Measurements from ENCODE around the gene GPBAR1. TPM values are rescaled to one million over a fixed set of nuclear protein-coding genes. Genes with fewer than 3 reads are reported as not detected.
"Not testable (repeated sequence)": the region's sequence is repeated elsewhere in the genome, so short reads cannot be mapped to it uniquely, and the experiment has no call there.

Gene GPBAR1
- total and polyA plus RNA-seq, 4 donors = 0.42 to 2.7 (median 1.8) TPM

DNA sequence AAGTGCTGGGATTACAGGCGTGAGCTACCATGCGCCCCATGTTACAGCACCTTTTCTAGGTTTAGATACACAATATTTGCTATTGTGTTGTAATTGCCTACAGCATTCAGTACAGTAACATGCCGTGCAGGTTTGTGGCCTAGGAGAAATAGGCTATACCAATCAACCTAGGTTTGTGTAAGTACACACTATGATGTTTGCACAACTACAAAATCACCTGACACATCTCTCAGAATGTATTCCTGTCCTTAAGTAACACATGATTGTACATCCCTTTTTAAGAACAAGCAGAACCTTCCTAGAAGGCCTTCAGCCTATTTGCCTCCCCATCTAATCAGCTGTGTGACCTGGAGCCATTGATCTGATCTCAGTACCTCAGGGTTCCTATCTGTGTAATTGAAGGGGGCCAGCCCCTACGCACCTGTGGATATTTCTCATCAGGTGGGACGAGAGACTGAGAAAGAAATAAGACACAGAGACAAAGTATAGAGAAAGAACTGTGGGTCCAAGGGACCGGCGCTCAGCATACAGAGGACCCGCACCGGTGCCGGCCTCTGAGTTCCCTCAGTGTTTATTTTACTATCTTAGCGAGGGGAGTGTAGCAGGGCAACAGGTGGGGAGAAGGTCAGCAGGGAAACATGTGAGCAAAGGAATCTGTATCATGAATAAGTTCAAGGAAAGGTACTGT lies 50.2 kb downstream of the GPBAR1 start:
- Histone ChIP-seq H3K9me3 (ENCODE audit: control insufficient read depth in 4 of 4, low read length in 3 of 4) (no peaks in the 10 kb centered on the region), H3K27ac (ENCODE audit: low read depth in 1 of 2, low read length in 2 of 2) (no peak overlapping the region), H3K9ac (ENCODE audit: low read depth in 1 of 2, low read length in 2 of 2) (no peak overlapping the region), H3K4me3 (ENCODE audit: low read depth in 1 of 3, low read length in 3 of 3) (no peak overlapping the region), H3K27me3 (ENCODE audit: control insufficient read depth in 4 of 4, insufficient read depth in 4 of 4, low read length in 3 of 4) (no peaks in the 10 kb centered on the region), H3K4me1 (ENCODE audit: control insufficient read depth in 4 of 4, insufficient read depth in 4 of 4, low read length in 3 of 4) (peaks cover 8 to 28% (median 19%) of the 10 kb centered on the region in 4 donors), H3K36me3 (ENCODE audit: control insufficient read depth in 4 of 4, insufficient read depth in 3 of 4, low read depth in 1 of 4, low read length in 3 of 4) (no peaks in the 10 kb centered on the region)
- no peak for TF ChIP-seq JUND (IDR thresholded peaks at IDR 0.05)
- TF ChIP-seq RXRA (IDR thresholded peaks at IDR 0.05) = peak in 1 of 2 donors; percentile 6
- 66% methylated on average over 11 of the region's 11 CpGs for WGBS
- no peak for DNase-seq (ENCODE audit: low spot score)

DNA sequence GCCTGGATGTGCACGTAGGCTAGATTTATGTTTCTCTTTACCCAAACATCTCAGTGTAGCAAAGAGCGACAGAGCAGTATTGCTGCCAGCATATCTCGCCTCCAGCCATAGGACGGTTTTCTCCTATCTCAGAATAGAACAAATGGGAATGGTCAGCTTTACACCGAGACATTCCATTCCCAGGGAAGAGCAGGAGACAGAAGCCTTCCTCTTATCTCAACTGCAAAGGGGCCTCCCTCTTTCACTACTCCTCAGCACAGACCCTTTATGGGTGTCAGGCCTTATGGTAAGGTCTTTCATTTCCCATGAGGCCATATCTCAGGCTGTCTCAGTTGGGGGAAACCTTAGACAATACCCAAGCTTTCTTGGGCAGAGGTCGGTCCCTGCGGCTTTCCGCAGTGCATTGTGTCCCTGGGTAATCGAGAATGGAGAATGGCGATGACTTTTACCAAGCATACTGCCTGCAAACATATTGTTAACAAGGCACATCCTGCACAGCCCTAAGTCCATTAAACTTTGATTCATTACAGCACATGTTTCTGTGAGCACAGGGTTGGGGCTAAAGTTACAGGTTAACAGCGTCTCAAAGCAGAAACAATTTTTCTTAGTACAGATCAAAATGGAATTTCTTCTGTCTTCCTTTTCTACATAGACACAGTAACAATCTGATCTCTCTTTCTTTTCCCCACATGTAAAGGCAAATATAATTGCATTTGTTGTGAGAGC lies 50.9 kb downstream of the GPBAR1 start:
- Histone ChIP-seq H3K27ac (ENCODE audit: low read depth in 1 of 2, low read length in 2 of 2) (peak overlapping the region in 1 of 2 donors; percentile 29), H3K4me1 (ENCODE audit: control insufficient read depth in 4 of 4, insufficient read depth in 4 of 4, low read length in 3 of 4) (peaks cover 6 to 21% (median 13%) of the 10 kb centered on the region in 4 donors)
- not testable (repeated sequence) for H3K36me3 ChIP-seq (ENCODE audit: control insufficient read depth in 4 of 4, insufficient read depth in 3 of 4, low read depth in 1 of 4, low read length in 3 of 4); DNase-seq (ENCODE audit: low spot score); H3K9ac ChIP-seq (ENCODE audit: low read depth in 1 of 2, low read length in 2 of 2); H3K4me3 ChIP-seq (ENCODE audit: low read depth in 1 of 3, low read length in 3 of 3); H3K27me3 ChIP-seq (ENCODE audit: control insufficient read depth in 4 of 4, insufficient read depth in 4 of 4, low read length in 3 of 4); H3K9me3 ChIP-seq (ENCODE audit: control insufficient read depth in 4 of 4, low read length in 3 of 4)
- TF ChIP-seq HNF4A (conservative IDR thresholded peaks at IDR 0.05) = peak; percentile 13 to 59
- peak; percentile 17 for TF ChIP-seq REST (IDR thresholded peaks at IDR 0.05)
- peak in 1 of 2 donors; percentile 23 for TF ChIP-seq JUND (IDR thresholded peaks at IDR 0.05)
- WGBS = 68% methylated on average over 11 of the region's 11 CpGs

- Histone ChIP-seq H3K9ac (ENCODE audit: low read depth in 1 of 2, low read length in 2 of 2) (no peak overlapping the region), H3K27ac (ENCODE audit: low read depth in 1 of 2, low read length in 2 of 2) (peak overlapping the region; percentile 7 to 29), H3K36me3 (ENCODE audit: control insufficient read depth in 4 of 4, insufficient read depth in 3 of 4, low read depth in 1 of 4, low read length in 3 of 4) (no peaks in the 10 kb centered on the region), H3K4me1 (ENCODE audit: control insufficient read depth in 4 of 4, insufficient read depth in 4 of 4, low read length in 3 of 4) (peaks cover 6 to 19% (median 12%) of the 10 kb centered on the region in 4 donors), H3K4me3 (ENCODE audit: low read depth in 1 of 3, low read length in 3 of 3) (no peak overlapping the region), H3K27me3 (ENCODE audit: control insufficient read depth in 4 of 4, insufficient read depth in 4 of 4, low read length in 3 of 4) (no peaks in the 10 kb centered on the region), H3K9me3 (ENCODE audit: control insufficient read depth in 4 of 4, low read length in 3 of 4) (no peaks in the 10 kb centered on the region)
- 25% methylated on average over 2 of the region's 2 CpGs for WGBS
- TF ChIP-seq SP1 (IDR thresholded peaks at IDR 0.05) = no peak
- no peak for TF ChIP-seq FOXA1 (IDR thresholded peaks at IDR 0.05)
- no peak for TF ChIP-seq FOXA2 (IDR thresholded peaks at IDR 0.05)
- no peak for TF ChIP-seq CTCF (IDR thresholded peaks at IDR 0.05; ENCODE audit: low read depth, low read length, missing input control)
- TF ChIP-seq, protein P1, sequence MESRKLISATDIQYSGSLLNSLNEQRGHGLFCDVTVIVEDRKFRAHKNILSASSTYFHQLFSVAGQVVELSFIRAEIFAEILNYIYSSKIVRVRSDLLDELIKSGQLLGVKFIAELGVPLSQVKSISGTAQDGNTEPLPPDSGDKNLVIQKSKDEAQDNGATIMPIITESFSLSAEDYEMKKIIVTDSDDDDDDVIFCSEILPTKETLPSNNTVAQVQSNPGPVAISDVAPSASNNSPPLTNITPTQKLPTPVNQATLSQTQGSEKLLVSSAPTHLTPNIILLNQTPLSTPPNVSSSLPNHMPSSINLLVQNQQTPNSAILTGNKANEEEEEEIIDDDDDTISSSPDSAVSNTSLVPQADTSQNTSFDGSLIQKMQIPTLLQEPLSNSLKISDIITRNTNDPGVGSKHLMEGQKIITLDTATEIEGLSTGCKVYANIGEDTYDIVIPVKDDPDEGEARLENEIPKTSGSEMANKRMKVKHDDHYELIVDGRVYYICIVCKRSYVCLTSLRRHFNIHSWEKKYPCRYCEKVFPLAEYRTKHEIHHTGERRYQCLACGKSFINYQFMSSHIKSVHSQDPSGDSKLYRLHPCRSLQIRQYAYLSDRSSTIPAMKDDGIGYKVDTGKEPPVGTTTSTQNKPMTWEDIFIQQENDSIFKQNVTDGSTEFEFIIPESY (IDR thresholded peaks at IDR 0.05) = peak; percentile 22
- TF ChIP-seq ATF3 (IDR thresholded peaks at IDR 0.05) = no peak
- TF ChIP-seq HNF4G (IDR thresholded peaks at IDR 0.05) = no peak
- peak in 1 of 2 donors; percentile 35 for TF ChIP-seq HNF4A (conservative IDR thresholded peaks at IDR 0.05)
- no peak for TF ChIP-seq YY1 (IDR thresholded peaks at IDR 0.05)
- no peak for TF ChIP-seq JUND (IDR thresholded peaks at IDR 0.05)
- TF ChIP-seq RAD21 (IDR thresholded peaks at IDR 0.05) = no peak
- no peak for TF ChIP-seq RXRA (IDR thresholded peaks at IDR 0.05)
- TF ChIP-seq TAF1 (conservative IDR thresholded peaks at IDR 0.05) = no peak
- no peak for TF ChIP-seq REST (IDR thresholded peaks at IDR 0.05)
- no peak for DNase-seq (ENCODE audit: low spot score)
Observed at GRCh38 chr2:218312267-218312756, 51.5 kb downstream of the GPBAR1 start.

Data from liver (tissue), 9 donors.